ENCODE results near the gene OSBPL6.

DNA sequence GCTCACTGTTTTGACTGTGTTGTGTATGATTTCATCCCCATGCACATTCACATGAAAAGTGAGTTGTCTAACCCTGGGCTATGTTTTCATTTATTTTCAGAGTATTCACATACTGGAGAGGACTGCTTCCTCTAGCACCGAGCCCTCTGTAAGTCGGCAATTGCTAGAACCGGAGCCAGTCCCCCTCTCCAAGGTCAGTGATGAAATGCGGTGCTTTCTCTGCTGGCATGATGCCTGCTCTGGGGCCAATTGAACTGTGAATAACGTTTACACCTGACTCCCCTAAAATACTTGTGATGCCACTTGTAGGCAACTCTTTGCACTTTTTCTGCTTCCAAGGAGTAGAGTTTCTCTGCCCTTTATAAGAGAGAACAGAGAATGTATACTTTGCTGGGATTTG lies 129.8 kb downstream of the OSBPL6 start:
- TF ChIP-seq, protein P1, sequence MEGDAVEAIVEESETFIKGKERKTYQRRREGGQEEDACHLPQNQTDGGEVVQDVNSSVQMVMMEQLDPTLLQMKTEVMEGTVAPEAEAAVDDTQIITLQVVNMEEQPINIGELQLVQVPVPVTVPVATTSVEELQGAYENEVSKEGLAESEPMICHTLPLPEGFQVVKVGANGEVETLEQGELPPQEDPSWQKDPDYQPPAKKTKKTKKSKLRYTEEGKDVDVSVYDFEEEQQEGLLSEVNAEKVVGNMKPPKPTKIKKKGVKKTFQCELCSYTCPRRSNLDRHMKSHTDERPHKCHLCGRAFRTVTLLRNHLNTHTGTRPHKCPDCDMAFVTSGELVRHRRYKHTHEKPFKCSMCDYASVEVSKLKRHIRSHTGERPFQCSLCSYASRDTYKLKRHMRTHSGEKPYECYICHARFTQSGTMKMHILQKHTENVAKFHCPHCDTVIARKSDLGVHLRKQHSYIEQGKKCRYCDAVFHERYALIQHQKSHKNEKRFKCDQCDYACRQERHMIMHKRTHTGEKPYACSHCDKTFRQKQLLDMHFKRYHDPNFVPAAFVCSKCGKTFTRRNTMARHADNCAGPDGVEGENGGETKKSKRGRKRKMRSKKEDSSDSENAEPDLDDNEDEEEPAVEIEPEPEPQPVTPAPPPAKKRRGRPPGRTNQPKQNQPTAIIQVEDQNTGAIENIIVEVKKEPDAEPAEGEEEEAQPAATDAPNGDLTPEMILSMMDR (IDR thresholded peaks at IDR 0.05; ENCODE audit: low read depth, low read length) = no peak
- TF ChIP-seq POLR2A (IDR thresholded peaks at IDR 0.05; ENCODE audit: extremely low read depth, insufficient read length) = no peak

Measured in NB4 (cell line).